GM23338 (cell line): ENCODE results near the gene CBX2.

ENCODE experiments used
- EZH2 ChIP-seq: fragments of 200-600 bp; sonication (generic); IDR thresholded peaks from one replicate; pipeline ENCODE4 v1.8.0; 2017; ENCODE audit warnings: antibody characterized with exemption, mild to moderate bottlenecking, low read depth; ENCODE audit not compliant: unreplicated experiment
- JUNB ChIP-seq: IDR thresholded peaks from one replicate; pipeline ENCODE4 v1.6.1; 2016; ENCODE audit warnings: antibody characterized with exemption; ENCODE audit not compliant: unreplicated experiment
- POLR2AphosphoS5 ChIP-seq: IDR thresholded peaks from 2 replicates; pipeline ENCODE4 v1.6.1; 2016; ENCODE audit warnings: antibody characterized with exemption, low read depth
- TF ChIP-seq, protein P1 (sequence below), 2 experiments: fragments of 200-600 bp in 1 of 2; sonication (generic) in 1 of 2; conservative IDR thresholded peaks; 2 replicates each; pipeline versions ENCODE4 v1.5.1 to v1.6.1; 2016 to 2017; ENCODE audit warnings: antibody characterized with exemption in 2 of 2, low read depth in 2 of 2, mild to moderate bottlenecking in 2 of 2, moderate library complexity in 1 of 2

GRCh38 chr17:79737922-79738578 is 39.9 kb upstream of the CBX2 start:
- TF ChIP-seq JUNB: no peak
- TF ChIP-seq, protein P1, sequence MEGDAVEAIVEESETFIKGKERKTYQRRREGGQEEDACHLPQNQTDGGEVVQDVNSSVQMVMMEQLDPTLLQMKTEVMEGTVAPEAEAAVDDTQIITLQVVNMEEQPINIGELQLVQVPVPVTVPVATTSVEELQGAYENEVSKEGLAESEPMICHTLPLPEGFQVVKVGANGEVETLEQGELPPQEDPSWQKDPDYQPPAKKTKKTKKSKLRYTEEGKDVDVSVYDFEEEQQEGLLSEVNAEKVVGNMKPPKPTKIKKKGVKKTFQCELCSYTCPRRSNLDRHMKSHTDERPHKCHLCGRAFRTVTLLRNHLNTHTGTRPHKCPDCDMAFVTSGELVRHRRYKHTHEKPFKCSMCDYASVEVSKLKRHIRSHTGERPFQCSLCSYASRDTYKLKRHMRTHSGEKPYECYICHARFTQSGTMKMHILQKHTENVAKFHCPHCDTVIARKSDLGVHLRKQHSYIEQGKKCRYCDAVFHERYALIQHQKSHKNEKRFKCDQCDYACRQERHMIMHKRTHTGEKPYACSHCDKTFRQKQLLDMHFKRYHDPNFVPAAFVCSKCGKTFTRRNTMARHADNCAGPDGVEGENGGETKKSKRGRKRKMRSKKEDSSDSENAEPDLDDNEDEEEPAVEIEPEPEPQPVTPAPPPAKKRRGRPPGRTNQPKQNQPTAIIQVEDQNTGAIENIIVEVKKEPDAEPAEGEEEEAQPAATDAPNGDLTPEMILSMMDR (conservative IDR thresholded peaks at IDR 0.05; ENCODE audit: low read depth in 2 of 2): no peak
- no peak for TF ChIP-seq POLR2AphosphoS5
- TF ChIP-seq EZH2: no peak
